ENCODE measurements around the gene CCDC88C.

CCDC88C gene

GRCh38 chr14:91376547-91377477 is 40.8 kb downstream of the CCDC88C start:
- no peak for TF ChIP-seq CTCF (IDR thresholded peaks at IDR 0.05; ENCODE audit: control insufficient read depth, insufficient read depth, low read depth, low read length, missing control alignments)
- no peak for DNase-seq (ENCODE audit: low read depth)
- no peak overlapping the region for H3K4me3 ChIP-seq (ENCODE audit: control insufficient read depth, low read depth, low read length)

GRCh38 chr14:91375720-91376452 is 41.7 kb downstream of the CCDC88C start:
- DNase-seq (ENCODE audit: low read depth): no peak
- H3K4me3 ChIP-seq (ENCODE audit: control insufficient read depth, low read depth, low read length): no peak overlapping the region
- no peak for TF ChIP-seq CTCF (IDR thresholded peaks at IDR 0.05; ENCODE audit: control insufficient read depth, insufficient read depth, low read depth, low read length, missing control alignments)

GRCh38 chr14:91374879-91375702 is 42.5 kb downstream of the CCDC88C start:
- no peak for TF ChIP-seq CTCF (IDR thresholded peaks at IDR 0.05; ENCODE audit: control insufficient read depth, insufficient read depth, low read depth, low read length, missing control alignments)
- no peak overlapping the region for H3K4me3 ChIP-seq (ENCODE audit: control insufficient read depth, low read depth, low read length)
- DNase-seq (ENCODE audit: low read depth): no peak

- H3K4me3 ChIP-seq (ENCODE audit: control insufficient read depth, low read depth, low read length): no peak overlapping the region
- DNase-seq (ENCODE audit: low read depth): no peak
- no peak for TF ChIP-seq CTCF (IDR thresholded peaks at IDR 0.05; ENCODE audit: control insufficient read depth, insufficient read depth, low read depth, low read length, missing control alignments)
Observed at GRCh38 chr14:91374287-91374878, 43.2 kb downstream of the CCDC88C start.

GRCh38 chr14:91373591-91374254 is 43.9 kb downstream of the CCDC88C start:
- no peak for DNase-seq (ENCODE audit: low read depth)

More at GRCh38 chr14:91373591-91374254, 43.9 kb downstream of the CCDC88C start:
- TF ChIP-seq CTCF (IDR thresholded peaks at IDR 0.05; ENCODE audit: control insufficient read depth, insufficient read depth, low read depth, low read length, missing control alignments): no peak
- no peak overlapping the region for H3K4me3 ChIP-seq (ENCODE audit: control insufficient read depth, low read depth, low read length)

Measured in AG09309 (cell line).